Measurements from ENCODE around the gene FBXL14. TPM values are rescaled to one million over a fixed set of nuclear protein-coding genes. Genes with fewer than 3 reads are reported as not detected.

Gene FBXL14
- polyA plus RNA-seq, 1 donor from 2014 or later = 15.1 TPM

- no peaks in the 10 kb centered on the region for H3K9me2 ChIP-seq (ENCODE audit: insufficient read depth, low read length)
- H3K27ac ChIP-seq (ENCODE audit: low read length) = no peak overlapping the region
- no peak overlapping the region for H3K4me3 ChIP-seq (ENCODE audit: low read length)
- H2AFZ ChIP-seq (ENCODE audit: low read depth, low read length) = no peak overlapping the region
- H4K20me1 ChIP-seq (ENCODE audit: insufficient read depth) = no peaks in the 10 kb centered on the region
- peaks cover 17% of the 10 kb centered on the region for H3K79me2 ChIP-seq (replicated peaks; ENCODE audit: insufficient read depth, low read length)
- no peaks in the 10 kb centered on the region for H3K36me3 ChIP-seq (ENCODE audit: insufficient read depth, low read length)
- TF ChIP-seq, protein P1, sequence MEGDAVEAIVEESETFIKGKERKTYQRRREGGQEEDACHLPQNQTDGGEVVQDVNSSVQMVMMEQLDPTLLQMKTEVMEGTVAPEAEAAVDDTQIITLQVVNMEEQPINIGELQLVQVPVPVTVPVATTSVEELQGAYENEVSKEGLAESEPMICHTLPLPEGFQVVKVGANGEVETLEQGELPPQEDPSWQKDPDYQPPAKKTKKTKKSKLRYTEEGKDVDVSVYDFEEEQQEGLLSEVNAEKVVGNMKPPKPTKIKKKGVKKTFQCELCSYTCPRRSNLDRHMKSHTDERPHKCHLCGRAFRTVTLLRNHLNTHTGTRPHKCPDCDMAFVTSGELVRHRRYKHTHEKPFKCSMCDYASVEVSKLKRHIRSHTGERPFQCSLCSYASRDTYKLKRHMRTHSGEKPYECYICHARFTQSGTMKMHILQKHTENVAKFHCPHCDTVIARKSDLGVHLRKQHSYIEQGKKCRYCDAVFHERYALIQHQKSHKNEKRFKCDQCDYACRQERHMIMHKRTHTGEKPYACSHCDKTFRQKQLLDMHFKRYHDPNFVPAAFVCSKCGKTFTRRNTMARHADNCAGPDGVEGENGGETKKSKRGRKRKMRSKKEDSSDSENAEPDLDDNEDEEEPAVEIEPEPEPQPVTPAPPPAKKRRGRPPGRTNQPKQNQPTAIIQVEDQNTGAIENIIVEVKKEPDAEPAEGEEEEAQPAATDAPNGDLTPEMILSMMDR (IDR thresholded peaks at IDR 0.05; ENCODE audit: poor library complexity, severe bottlenecking) = no peak
- TF ChIP-seq TAF1 (IDR thresholded peaks at IDR 0.05; ENCODE audit: low read depth) = no peak
- no peak for TF ChIP-seq MXI1 (conservative IDR thresholded peaks at IDR 0.05; ENCODE audit: poor library complexity, severe bottlenecking)
- TF ChIP-seq REST (IDR thresholded peaks at IDR 0.05; ENCODE audit: borderline replicate concordance) = no peak
- H3F3A ChIP-seq (ENCODE audit: insufficient read depth, low read length, poor library complexity, severe bottlenecking) = no peaks in the 10 kb centered on the region
- no peak overlapping the region for H3K9ac ChIP-seq (ENCODE audit: low read length)
- no peaks in the 10 kb centered on the region for H3K9me3 ChIP-seq (ENCODE audit: low read length)
- H3K4me2 ChIP-seq (ENCODE audit: low read length) = no peak overlapping the region
- no peaks in the 10 kb centered on the region for H3K27me3 ChIP-seq (ENCODE audit: insufficient read depth, low read depth, low read length)
Observed at GRCh38 chr12:1523558-1524050, 70.8 kb downstream of the FBXL14 start.

GRCh38 chr12:1523046-1523445, 71.3 kb downstream of the FBXL14 start:
- H3K79me2 ChIP-seq (replicated peaks; ENCODE audit: insufficient read depth, low read length) = peaks cover 12% of the 10 kb centered on the region
- H3F3A ChIP-seq (ENCODE audit: insufficient read depth, low read length, poor library complexity, severe bottlenecking) = no peaks in the 10 kb centered on the region
- no peak overlapping the region for H2AFZ ChIP-seq (ENCODE audit: low read depth, low read length)
- no peak overlapping the region for H3K4me2 ChIP-seq (ENCODE audit: low read length)
- no peaks in the 10 kb centered on the region for H3K9me3 ChIP-seq (ENCODE audit: low read length)
- no peaks in the 10 kb centered on the region for H4K20me1 ChIP-seq (ENCODE audit: insufficient read depth)
- no peak overlapping the region for H3K9ac ChIP-seq (ENCODE audit: low read length)
- no peaks in the 10 kb centered on the region for H3K27me3 ChIP-seq (ENCODE audit: insufficient read depth, low read depth, low read length)
- TF ChIP-seq REST (IDR thresholded peaks at IDR 0.05; ENCODE audit: borderline replicate concordance) (no peak), SMC3 (conservative IDR thresholded peaks at IDR 0.05; ENCODE audit: poor library complexity) (no peak), EP300 (conservative IDR thresholded peaks at IDR 0.05; ENCODE audit: poor library complexity, severe bottlenecking) (no peak), TAF1 (IDR thresholded peaks at IDR 0.05; ENCODE audit: low read depth) (no peak), EZH2 (IDR thresholded peaks at IDR 0.05; ENCODE audit: borderline replicate concordance, insufficient read depth, low read length, poor library complexity, severe bottlenecking) (no peak), MXI1 (conservative IDR thresholded peaks at IDR 0.05; ENCODE audit: poor library complexity, severe bottlenecking) (no peak), RAD21 (conservative IDR thresholded peaks at IDR 0.05) (no peak), POLR2AphosphoS5 (IDR thresholded peaks at IDR 0.05) (no peak)
- TF ChIP-seq, protein P1 (IDR thresholded peaks at IDR 0.05; ENCODE audit: poor library complexity, severe bottlenecking) = no peak
- no peak overlapping the region for H3K27ac ChIP-seq (ENCODE audit: low read length)
- H3K36me3 ChIP-seq (ENCODE audit: insufficient read depth, low read length) = no peaks in the 10 kb centered on the region
- no peaks in the 10 kb centered on the region for H3K9me2 ChIP-seq (ENCODE audit: insufficient read depth, low read length)
- H3K4me3 ChIP-seq (ENCODE audit: low read length) = no peak overlapping the region
